Fibroblast of villous mesenchyme (primary cell): ENCODE data around the gene RP9. TPM values are rescaled to one million over a fixed set of nuclear protein-coding genes. Genes with fewer than 3 reads are reported as not detected.

ENCODE experiments used
- DNase-seq: peaks from one replicate; pipeline ENCODE4 v3.0.0-alpha.2; 2010; ENCODE audit warnings: low read depth
- H3K4me3 ChIP-seq: 2 replicates; pipeline ENCODE4 v1.5.1; 2011; ENCODE audit warnings: low read depth, mild to moderate bottlenecking, low read length
- total RNA-seq: library from RNA; depleted of rRNA; stranded (reverse); fragments of >200 nt; gene quantifications from 2 replicates; pipeline ENCODE4 v1.2.3, GENCODE V29; 2012
- TF ChIP-seq, protein P1 (sequence below): IDR thresholded peaks from 2 replicates; pipeline ENCODE4 v1.5.1; 2012; ENCODE audit warnings: low read depth, mild to moderate bottlenecking, low read length; ENCODE audit not compliant: insufficient read depth

RP9 gene
- total RNA-seq, 1 donor: 8.2 TPM

DNA sequence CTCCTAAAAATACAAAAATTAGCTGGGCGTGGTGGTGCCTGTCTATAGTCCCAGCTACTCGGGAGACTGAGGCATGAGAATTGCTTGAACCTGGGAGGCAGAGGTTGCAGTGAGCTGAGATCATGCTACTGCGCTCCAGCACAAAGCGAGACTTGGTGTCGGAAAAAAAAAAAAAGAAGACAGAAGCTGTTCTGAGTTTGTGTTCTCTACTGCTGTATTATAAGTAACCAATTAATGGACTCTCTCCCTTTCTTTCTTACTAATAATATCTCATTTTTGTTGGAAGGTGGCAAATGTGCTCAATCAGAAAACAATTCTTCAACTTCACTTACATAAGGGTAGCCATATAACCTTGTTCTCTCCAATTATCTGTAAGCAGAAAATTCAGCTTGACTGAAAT, 54.0 kb downstream of the RP9 start:
- H3K4me3 ChIP-seq: no peak overlapping the region
- DNase-seq: no peak
- TF ChIP-seq, protein P1, sequence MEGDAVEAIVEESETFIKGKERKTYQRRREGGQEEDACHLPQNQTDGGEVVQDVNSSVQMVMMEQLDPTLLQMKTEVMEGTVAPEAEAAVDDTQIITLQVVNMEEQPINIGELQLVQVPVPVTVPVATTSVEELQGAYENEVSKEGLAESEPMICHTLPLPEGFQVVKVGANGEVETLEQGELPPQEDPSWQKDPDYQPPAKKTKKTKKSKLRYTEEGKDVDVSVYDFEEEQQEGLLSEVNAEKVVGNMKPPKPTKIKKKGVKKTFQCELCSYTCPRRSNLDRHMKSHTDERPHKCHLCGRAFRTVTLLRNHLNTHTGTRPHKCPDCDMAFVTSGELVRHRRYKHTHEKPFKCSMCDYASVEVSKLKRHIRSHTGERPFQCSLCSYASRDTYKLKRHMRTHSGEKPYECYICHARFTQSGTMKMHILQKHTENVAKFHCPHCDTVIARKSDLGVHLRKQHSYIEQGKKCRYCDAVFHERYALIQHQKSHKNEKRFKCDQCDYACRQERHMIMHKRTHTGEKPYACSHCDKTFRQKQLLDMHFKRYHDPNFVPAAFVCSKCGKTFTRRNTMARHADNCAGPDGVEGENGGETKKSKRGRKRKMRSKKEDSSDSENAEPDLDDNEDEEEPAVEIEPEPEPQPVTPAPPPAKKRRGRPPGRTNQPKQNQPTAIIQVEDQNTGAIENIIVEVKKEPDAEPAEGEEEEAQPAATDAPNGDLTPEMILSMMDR: no peak

GRCh38 chr7:33054261-33054964, 54.8 kb downstream of the RP9 start:
- no peak for DNase-seq
- H3K4me3 ChIP-seq: no peak overlapping the region
- TF ChIP-seq, protein P1: no peak

GRCh38 chr7:33053721-33054120, 55.5 kb downstream of the RP9 start:
- TF ChIP-seq, protein P1: no peak
- no peak for DNase-seq

DNA sequence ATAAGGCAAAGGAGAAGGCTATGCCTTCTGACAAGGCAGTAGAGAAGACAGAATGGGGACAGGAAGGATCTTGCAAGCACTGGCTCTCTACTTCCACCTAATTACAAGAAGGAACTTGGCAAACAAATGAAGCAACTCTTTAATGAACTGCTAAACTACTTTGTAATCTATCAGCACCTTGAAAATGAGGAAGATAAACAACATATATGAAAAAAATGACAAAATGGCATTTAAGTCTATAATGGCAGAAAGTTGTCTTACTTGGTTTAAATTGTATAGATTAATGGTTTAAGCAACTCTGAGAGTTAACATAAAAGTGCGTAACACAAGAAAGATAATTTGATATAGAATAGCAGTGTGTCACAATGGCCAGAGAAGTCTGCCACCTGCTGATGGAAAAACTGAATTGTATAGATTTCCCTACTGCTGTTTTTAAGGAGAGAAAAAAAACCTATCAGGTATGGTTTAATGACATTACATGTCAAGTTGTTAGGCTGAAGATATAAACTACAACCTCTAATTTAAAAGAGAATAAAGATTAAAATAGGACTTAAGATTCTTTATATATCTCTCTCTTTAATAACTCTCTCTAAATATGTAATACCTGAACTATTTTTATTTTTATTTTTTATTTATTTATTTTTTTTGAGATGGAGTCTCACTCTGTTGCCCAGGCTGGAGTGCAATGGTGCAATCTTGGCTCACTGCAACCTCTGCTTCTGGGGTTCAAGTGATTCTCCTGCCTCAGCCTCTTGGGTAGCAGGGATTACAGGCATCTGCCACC, 58.5 kb downstream of the RP9 start:
- DNase-seq: peak; percentile 70
- no peak overlapping the region for H3K4me3 ChIP-seq
- TF ChIP-seq, protein P1: peak; percentile 63

More at GRCh38 chr7:33053721-33054120, 55.5 kb downstream of the RP9 start:
- no peak overlapping the region for H3K4me3 ChIP-seq

- TF ChIP-seq, protein P1: no peak
Measured at GRCh38 chr7:33048704-33049103, 60.5 kb downstream of the RP9 start.

GRCh38 chr7:33048257-33048656, 60.9 kb downstream of the RP9 start:
- H3K4me3 ChIP-seq: no peak overlapping the region
- TF ChIP-seq, protein P1: no peak
- DNase-seq: no peak

More at GRCh38 chr7:33048704-33049103, 60.5 kb downstream of the RP9 start:
- H3K4me3 ChIP-seq: no peak overlapping the region
- no peak for DNase-seq
